PFSK-1 (cell line): Measurements from ENCODE around the gene BRSK2.

Experiments used
- FOXP2 ChIP-seq: optimal IDR thresholded peaks from 2 replicates; pipeline ENCODE3; 2011; ENCODE audit warnings: borderline replicate concordance, control low read depth, inconsistent platforms; ENCODE audit not compliant: insufficient read depth; ENCODE audit errors: extremely low read length, extremely low read depth
- POLR2AphosphoS5 ChIP-seq: IDR thresholded peaks from 2 replicates; pipeline ENCODE4 v1.6.1; 2012; ENCODE audit warnings: low read depth, mild to moderate bottlenecking, control low read depth, low read length, moderate library complexity
- REST ChIP-seq, 2 experiments: IDR thresholded peaks; 2 replicates each; pipeline versions ENCODE4 v1.6.1 to v1.8.0; 2011 to 2012; ENCODE audit warnings: low read depth in 2 of 2, low read length in 2 of 2, control low read depth in 1 of 2, inconsistent platforms in 1 of 2, mild to moderate bottlenecking in 1 of 2, moderate library complexity in 1 of 2; ENCODE audit not compliant: insufficient read depth in 1 of 2
- SIN3A ChIP-seq: IDR thresholded peaks from 2 replicates; pipeline ENCODE4 v1.6.1; 2012; ENCODE audit warnings: mild to moderate bottlenecking, low read length, moderate library complexity, borderline replicate concordance; ENCODE audit not compliant: insufficient read depth
- TAF1 ChIP-seq: IDR thresholded peaks from 2 replicates; pipeline ENCODE4 v1.6.1; 2012; ENCODE audit warnings: low read length, control low read depth, borderline replicate concordance; ENCODE audit not compliant: insufficient read depth

DNA sequence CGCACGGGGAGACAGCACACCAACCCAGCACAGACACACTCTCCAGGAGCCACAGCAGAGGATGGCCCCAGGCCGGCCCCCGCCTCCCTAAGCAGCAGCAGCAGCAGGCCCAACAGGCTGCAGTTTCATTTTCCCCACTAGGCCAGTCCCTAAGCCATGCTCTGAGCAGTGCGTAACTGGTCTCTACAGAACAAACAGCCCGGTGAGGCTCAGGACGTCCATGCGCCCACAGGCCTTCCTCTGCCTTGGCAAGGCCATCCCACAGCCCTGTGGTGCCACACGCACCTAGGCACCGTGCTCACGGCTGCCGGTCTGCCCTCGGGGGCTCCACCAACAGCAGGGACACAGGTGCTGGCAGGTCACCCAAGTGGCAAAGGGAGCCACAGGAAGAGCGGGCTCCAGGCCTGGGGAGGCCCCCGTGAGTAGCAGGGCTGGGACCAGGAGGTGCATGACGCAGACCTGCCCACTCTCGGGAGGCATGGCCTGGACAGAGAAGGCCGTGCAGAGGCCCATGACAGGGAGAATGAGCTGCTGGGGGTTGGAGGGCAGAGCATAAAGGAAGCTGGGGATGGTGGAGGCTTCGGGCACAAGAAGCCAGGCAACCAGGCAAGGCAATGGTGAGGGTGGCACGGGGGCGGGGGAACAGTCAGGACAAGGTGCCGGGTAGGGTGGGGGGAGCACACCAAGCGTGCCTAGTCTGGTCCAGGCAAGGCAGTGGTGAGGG, 98.3 kb downstream of the BRSK2 start:
- TF ChIP-seq POLR2AphosphoS5 (no peak), REST (IDR thresholded peaks at IDR 0.05; ENCODE audit: insufficient read depth in 1 of 2, low read depth in 2 of 2, low read length in 2 of 2) (no peak), TAF1 (no peak), FOXP2 (no peak), SIN3A (no peak)
